HepG2 (cell line): Measurements from ENCODE around the gene HAPLN1. TPM values are rescaled to one million over a fixed set of nuclear protein-coding genes. Genes with fewer than 3 reads are reported as not detected.
A peak's percentile ranks its signal among the peaks of the same experiment; 100 is the strongest.

ENCODE experiments used
- GABPB1 ChIP-seq: IDR thresholded peaks from 2 replicates; pipeline ENCODE4 v1.6.1; 2016; ENCODE audit warnings: mild to moderate bottlenecking, missing genetic modification reagents, moderate library complexity, missing compliant biosample characterization
- HDAC2 ChIP-seq: sonication (generic); formaldehyde crosslinking; IDR thresholded peaks from 2 replicates; pipeline ENCODE4 v1.4.0; 2020; ENCODE audit warnings: missing genetic modification reagents
- MATR3 ChIP-seq: sonication (generic); formaldehyde crosslinking; IDR thresholded peaks from 2 replicates; pipeline ENCODE4 v1.4.0; 2020; ENCODE audit warnings: missing genetic modification reagents
- NBN ChIP-seq: fragments of 450-650 bp; conservative IDR thresholded peaks from 2 replicates; pipeline ENCODE4 v1.6.1; 2017
- NPAS2 ChIP-seq: sonication (generic); formaldehyde crosslinking; IDR thresholded peaks from 2 replicates; pipeline ENCODE4 v1.8.0; 2022; ENCODE audit warnings: mild to moderate bottlenecking, missing genetic modification reagents, borderline replicate concordance
- PAXIP1 ChIP-seq: sonication (generic); formaldehyde crosslinking; conservative IDR thresholded peaks from 2 replicates; pipeline ENCODE4 v1.4.0; 2020; ENCODE audit warnings: mild to moderate bottlenecking, missing genetic modification reagents, moderate library complexity
- PHF21A ChIP-seq: sonication (generic); formaldehyde crosslinking; IDR thresholded peaks from 2 replicates; pipeline ENCODE4 v1.5.0; 2020; ENCODE audit warnings: mild to moderate bottlenecking, missing genetic modification reagents
- U2AF2 ChIP-seq: fragments of 200-400 bp; formaldehyde crosslinking; IDR thresholded peaks from 2 replicates; pipeline ENCODE4 v1.6.1; 2017; ENCODE audit warnings: low read depth, mild to moderate bottlenecking, low read length
- ZBTB3 ChIP-seq: sonication (generic); formaldehyde crosslinking; IDR thresholded peaks from 2 replicates; pipeline ENCODE4 v1.4.0; 2020; ENCODE audit warnings: low read depth, mild to moderate bottlenecking, moderate library complexity, missing genetic modification reagents, borderline replicate concordance
- ZFP62 ChIP-seq: sonication (generic); formaldehyde crosslinking; IDR thresholded peaks from 2 replicates; pipeline ENCODE4 v1.4.0; 2020; ENCODE audit warnings: missing genetic modification reagents
- ZNF281 ChIP-seq: sonication (generic); formaldehyde crosslinking; IDR thresholded peaks from 2 replicates; pipeline ENCODE4 v1.4.0; 2020; ENCODE audit warnings: missing genetic modification reagents, borderline replicate concordance
- ZNF292 ChIP-seq: sonication (generic); formaldehyde crosslinking; IDR thresholded peaks from 2 replicates; pipeline ENCODE4 v1.8.1; 2022; ENCODE audit warnings: mild to moderate bottlenecking, low read depth, missing genetic modification reagents, borderline replicate concordance
- polyA plus RNA-seq, 8 experiments: library from polyadenylated mRNA; depleted of rRNA in 3 of 8; stranded (reverse) in 7 of 8; unstranded in 1 of 8; fragments of >200 nt; fragmentation: Illumina TruSeq in 4 of 8; extraction: Trizol in 4 of 8; gene quantifications; 2 replicates each; pipeline versions ENCODE4 v1.2.1 to v1.2.3, GENCODE V29; 2011 to 2016; ENCODE audit warnings: low read depth in 4 of 8, missing spikeins in 1 of 8, mixed read lengths in 1 of 8; ENCODE audit not compliant: insufficient read depth in 1 of 8
- total RNA-seq, 5 experiments: library from RNA; depleted of rRNA; stranded (reverse); fragments of >200 nt; fragmentation: Illumina TruSeq; extraction: Trizol; gene quantifications; 2 replicates each; pipeline ENCODE4 v1.2.3, GENCODE V29; 2016; ENCODE audit warnings: low read depth in 1 of 5
- TF ChIP-seq, protein P1 (sequence below): sonication (generic); formaldehyde crosslinking; IDR thresholded peaks from 2 replicates; pipeline ENCODE4 v1.5.1; 2020; ENCODE audit warnings: mild to moderate bottlenecking, missing genetic modification reagents, moderate library complexity

HAPLN1 gene
- total and polyA plus RNA-seq, 2 of the 13 experiments (the other 11 are each of a cell fraction or from before 2014, with no cell fraction given), result not detected

DNA sequence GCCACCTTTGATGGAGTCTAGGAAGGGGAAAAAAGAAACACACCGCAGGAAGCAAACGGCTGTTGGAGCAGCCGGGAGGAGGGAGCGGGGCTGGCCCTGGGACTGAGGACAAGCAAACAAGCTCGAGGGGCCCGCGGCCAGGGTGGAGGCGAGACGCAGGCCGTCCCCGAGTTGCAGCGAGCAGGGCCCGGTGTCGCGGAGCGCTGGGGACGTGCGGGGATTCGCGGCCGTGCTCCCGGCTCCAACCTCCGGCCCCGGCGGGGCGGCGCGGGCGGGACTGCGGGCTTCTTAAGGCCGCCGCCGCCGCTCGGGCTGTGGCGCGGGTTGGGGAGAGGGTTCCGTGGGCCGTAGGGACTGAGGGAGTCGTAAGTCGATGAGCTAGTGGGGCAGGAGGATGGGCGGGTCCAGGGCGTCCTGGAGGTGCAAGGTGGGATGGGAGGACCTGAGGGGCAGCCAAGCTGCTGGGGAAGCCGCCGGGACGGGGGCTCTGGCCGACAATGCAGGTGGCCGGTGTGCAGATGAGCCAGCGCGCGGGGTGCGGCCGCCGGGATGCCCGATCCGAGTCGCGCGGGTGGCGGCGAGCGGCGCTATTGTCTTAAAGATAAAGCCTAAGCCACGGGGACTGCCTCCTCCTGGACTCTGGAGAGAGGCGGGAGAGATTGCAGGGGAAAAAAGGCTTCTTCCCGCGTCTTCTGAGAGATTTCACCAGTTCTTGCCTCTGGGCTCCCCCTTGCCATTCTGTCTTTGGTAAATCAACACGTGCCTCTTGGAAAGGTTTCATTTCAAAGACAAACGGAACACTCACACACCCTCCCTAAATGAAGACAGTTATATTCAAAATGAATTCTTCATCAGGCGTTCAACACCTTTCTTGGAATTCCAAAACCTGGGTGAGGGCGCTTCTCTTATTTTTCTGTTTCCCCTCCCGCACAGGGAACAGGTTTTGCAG lies 1.6 kb upstream of the HAPLN1 start (continued):
- TF ChIP-seq ZNF292 (CRISPR knock-in tag) (no peak), NPAS2 (CRISPR knock-in tag) (no peak), ZFP62 (CRISPR knock-in tag) (no peak), PHF21A (0 out of 2 replicates have a peak, but pooled peaks have one; percentile 35), ZNF281 (no peak), U2AF2 (no peak), PAXIP1 (0 out of 2 replicates have a peak, but pooled peaks have one; percentile 16), HDAC2 (CRISPR knock-in tag) (no peak), NBN (no peak), MATR3 (no peak), ZBTB3 (CRISPR knock-in tag) (no peak), GABPB1 (CRISPR knock-in tag) (peak; percentile 48; the same call in 1 of the 2 replicates)
- TF ChIP-seq, protein P1, sequence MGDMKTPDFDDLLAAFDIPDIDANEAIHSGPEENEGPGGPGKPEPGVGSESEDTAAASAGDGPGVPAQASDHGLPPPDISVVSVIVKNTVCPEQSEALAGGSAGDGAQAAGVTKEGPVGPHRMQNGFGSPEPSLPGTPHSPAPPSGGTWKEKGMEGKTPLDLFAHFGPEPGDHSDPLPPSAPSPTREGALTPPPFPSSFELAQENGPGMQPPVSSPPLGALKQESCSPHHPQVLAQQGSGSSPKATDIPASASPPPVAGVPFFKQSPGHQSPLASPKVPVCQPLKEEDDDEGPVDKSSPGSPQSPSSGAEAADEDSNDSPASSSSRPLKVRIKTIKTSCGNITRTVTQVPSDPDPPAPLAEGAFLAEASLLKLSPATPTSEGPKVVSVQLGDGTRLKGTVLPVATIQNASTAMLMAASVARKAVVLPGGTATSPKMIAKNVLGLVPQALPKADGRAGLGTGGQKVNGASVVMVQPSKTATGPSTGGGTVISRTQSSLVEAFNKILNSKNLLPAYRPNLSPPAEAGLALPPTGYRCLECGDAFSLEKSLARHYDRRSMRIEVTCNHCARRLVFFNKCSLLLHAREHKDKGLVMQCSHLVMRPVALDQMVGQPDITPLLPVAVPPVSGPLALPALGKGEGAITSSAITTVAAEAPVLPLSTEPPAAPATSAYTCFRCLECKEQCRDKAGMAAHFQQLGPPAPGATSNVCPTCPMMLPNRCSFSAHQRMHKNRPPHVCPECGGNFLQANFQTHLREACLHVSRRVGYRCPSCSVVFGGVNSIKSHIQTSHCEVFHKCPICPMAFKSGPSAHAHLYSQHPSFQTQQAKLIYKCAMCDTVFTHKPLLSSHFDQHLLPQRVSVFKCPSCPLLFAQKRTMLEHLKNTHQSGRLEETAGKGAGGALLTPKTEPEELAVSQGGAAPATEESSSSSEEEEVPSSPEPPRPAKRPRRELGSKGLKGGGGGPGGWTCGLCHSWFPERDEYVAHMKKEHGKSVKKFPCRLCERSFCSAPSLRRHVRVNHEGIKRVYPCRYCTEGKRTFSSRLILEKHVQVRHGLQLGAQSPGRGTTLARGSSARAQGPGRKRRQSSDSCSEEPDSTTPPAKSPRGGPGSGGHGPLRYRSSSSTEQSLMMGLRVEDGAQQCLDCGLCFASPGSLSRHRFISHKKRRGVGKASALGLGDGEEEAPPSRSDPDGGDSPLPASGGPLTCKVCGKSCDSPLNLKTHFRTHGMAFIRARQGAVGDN (CRISPR knock-in tag), result peak; percentile 57
